ENCODE measurements around the gene TMIGD2. TPM values are rescaled to one million over a fixed set of nuclear protein-coding genes. Genes with fewer than 3 reads are reported as not detected.

The TMIGD2 gene
- polyA plus RNA-seq (2012; ENCODE audit: insufficient read length, low read depth), result 9.0 TPM

- TF ChIP-seq FOXP2 (optimal IDR thresholded peaks at IDR 0.05; ENCODE audit: borderline replicate concordance, extremely low read depth, extremely low read length, insufficient read depth) (peak; percentile 46), TAF1 (IDR thresholded peaks at IDR 0.05; ENCODE audit: borderline replicate concordance, insufficient read depth, low read length) (no peak)
Observed at GRCh38 chr19:4302243-4302640, at the start of gene TMIGD2. Gene TMIGD2, minus strand, starts transcription at chr19:4302389. Its CDS starts 4 bp downstream, at chr19:4302385.

DNA sequence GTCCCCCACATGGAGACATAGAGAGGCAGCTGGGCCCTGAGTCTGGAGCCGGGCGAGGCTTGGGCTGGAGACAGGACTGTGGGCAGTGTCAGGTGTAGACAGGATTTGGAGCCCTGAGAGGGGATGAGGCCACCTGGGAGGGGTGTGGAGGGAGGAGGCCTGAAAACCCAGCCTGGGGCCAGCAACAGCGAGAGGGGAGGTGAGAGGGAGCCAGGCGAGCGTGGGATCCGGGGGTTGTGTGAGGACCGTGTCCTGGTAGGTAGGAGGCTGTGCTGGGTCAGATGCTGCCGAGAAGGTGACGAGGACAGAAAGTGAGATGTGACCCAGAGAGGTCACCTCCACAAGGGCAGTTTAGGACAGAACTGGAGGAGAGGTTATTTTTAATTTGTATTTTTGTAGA, 48.5 kb upstream of the TMIGD2 start:
- TF ChIP-seq SIN3A (IDR thresholded peaks at IDR 0.05; ENCODE audit: borderline replicate concordance, insufficient read depth, low read length), result no peak
- TF ChIP-seq, protein P1, sequence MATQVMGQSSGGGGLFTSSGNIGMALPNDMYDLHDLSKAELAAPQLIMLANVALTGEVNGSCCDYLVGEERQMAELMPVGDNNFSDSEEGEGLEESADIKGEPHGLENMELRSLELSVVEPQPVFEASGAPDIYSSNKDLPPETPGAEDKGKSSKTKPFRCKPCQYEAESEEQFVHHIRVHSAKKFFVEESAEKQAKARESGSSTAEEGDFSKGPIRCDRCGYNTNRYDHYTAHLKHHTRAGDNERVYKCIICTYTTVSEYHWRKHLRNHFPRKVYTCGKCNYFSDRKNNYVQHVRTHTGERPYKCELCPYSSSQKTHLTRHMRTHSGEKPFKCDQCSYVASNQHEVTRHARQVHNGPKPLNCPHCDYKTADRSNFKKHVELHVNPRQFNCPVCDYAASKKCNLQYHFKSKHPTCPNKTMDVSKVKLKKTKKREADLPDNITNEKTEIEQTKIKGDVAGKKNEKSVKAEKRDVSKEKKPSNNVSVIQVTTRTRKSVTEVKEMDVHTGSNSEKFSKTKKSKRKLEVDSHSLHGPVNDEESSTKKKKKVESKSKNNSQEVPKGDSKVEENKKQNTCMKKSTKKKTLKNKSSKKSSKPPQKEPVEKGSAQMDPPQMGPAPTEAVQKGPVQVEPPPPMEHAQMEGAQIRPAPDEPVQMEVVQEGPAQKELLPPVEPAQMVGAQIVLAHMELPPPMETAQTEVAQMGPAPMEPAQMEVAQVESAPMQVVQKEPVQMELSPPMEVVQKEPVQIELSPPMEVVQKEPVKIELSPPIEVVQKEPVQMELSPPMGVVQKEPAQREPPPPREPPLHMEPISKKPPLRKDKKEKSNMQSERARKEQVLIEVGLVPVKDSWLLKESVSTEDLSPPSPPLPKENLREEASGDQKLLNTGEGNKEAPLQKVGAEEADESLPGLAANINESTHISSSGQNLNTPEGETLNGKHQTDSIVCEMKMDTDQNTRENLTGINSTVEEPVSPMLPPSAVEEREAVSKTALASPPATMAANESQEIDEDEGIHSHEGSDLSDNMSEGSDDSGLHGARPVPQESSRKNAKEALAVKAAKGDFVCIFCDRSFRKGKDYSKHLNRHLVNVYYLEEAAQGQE (IDR thresholded peaks at IDR 0.05; ENCODE audit: insufficient read depth in 1 of 2, low read depth in 2 of 2, low read length in 2 of 2), result no peak
- TF ChIP-seq FOXP2 (optimal IDR thresholded peaks at IDR 0.05; ENCODE audit: borderline replicate concordance, extremely low read depth, extremely low read length, insufficient read depth), result no peak
- TF ChIP-seq TAF1 (IDR thresholded peaks at IDR 0.05; ENCODE audit: borderline replicate concordance, insufficient read depth, low read length), result no peak
- no peak for TF ChIP-seq POLR2AphosphoS5 (IDR thresholded peaks at IDR 0.05; ENCODE audit: low read depth, low read length)

DNA sequence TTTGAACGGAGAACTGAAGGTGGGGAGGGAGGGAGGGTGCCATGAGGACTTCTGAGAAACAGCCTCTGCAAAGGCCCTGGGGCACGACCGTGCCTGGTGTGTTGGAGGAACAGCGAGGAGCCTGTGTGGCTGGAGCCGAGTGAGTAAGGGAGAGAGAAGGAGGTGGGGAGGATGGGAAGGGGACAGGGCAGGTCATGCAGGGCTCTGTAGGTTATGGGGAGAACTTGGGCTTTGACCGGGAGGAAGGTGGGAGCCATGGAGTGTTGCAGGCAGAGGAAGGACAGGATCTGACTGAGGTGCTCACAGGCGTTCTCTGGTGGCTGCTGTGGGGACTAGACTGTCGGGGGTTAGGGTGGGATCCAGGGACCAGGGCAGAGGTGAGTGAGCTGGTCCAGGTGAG, 47.9 kb upstream of the TMIGD2 start:
- TF ChIP-seq FOXP2 (optimal IDR thresholded peaks at IDR 0.05; ENCODE audit: borderline replicate concordance, extremely low read depth, extremely low read length, insufficient read depth), result no peak
- TF ChIP-seq, protein P1 (IDR thresholded peaks at IDR 0.05; ENCODE audit: insufficient read depth in 1 of 2, low read depth in 2 of 2, low read length in 2 of 2), result no peak
- TF ChIP-seq POLR2AphosphoS5 (IDR thresholded peaks at IDR 0.05; ENCODE audit: low read depth, low read length), result no peak
- TF ChIP-seq SIN3A (IDR thresholded peaks at IDR 0.05; ENCODE audit: borderline replicate concordance, insufficient read depth, low read length), result no peak
- no peak for TF ChIP-seq TAF1 (IDR thresholded peaks at IDR 0.05; ENCODE audit: borderline replicate concordance, insufficient read depth, low read length)

DNA sequence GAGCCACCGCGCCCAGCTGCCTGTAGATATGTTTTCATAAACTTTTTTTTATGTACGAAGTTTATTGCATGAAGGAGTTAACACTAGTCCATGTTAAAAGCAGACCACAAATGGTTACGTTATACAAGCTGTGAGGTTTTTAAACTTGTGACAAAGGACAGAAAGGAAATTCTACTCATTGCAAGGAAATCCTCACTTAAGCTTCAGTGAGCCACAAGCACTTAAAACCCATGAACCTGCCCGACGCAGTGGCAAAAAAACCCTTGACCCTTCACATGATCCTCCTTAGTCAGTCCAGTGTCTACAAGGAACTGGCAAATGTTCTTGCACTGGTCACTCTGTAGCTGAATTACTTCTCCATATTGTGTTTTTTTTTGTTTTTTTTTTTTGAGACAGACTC, 45.3 kb upstream of the TMIGD2 start:
- TF ChIP-seq FOXP2 (optimal IDR thresholded peaks at IDR 0.05; ENCODE audit: borderline replicate concordance, extremely low read depth, extremely low read length, insufficient read depth), result no peak
- no peak for TF ChIP-seq SIN3A (IDR thresholded peaks at IDR 0.05; ENCODE audit: borderline replicate concordance, insufficient read depth, low read length)
- no peak for TF ChIP-seq POLR2AphosphoS5 (IDR thresholded peaks at IDR 0.05; ENCODE audit: low read depth, low read length)
- TF ChIP-seq, protein P1 (IDR thresholded peaks at IDR 0.05; ENCODE audit: insufficient read depth in 1 of 2, low read depth in 2 of 2, low read length in 2 of 2), result no peak
- TF ChIP-seq TAF1 (IDR thresholded peaks at IDR 0.05; ENCODE audit: borderline replicate concordance, insufficient read depth, low read length), result no peak

- TF ChIP-seq TAF1 (IDR thresholded peaks at IDR 0.05; ENCODE audit: borderline replicate concordance, insufficient read depth, low read length), result no peak
- TF ChIP-seq, protein P1 (IDR thresholded peaks at IDR 0.05; ENCODE audit: insufficient read depth in 1 of 2, low read depth in 2 of 2, low read length in 2 of 2), result no peak
- no peak for TF ChIP-seq POLR2AphosphoS5 (IDR thresholded peaks at IDR 0.05; ENCODE audit: low read depth, low read length)
- TF ChIP-seq SIN3A (IDR thresholded peaks at IDR 0.05; ENCODE audit: borderline replicate concordance, insufficient read depth, low read length), result no peak
- TF ChIP-seq FOXP2 (optimal IDR thresholded peaks at IDR 0.05; ENCODE audit: borderline replicate concordance, extremely low read depth, extremely low read length, insufficient read depth), result no peak
Observed at GRCh38 chr19:4346020-4346383, 43.8 kb upstream of the TMIGD2 start.

Measured in PFSK-1 (cell line).